ENCODE data around the gene JPT1.
"Not testable (repeated sequence)": the region's sequence is repeated elsewhere in the genome, so short reads cannot be mapped to it uniquely, and the experiment has no call there.

Gene JPT1

GRCh38 chr17:75154195-75155106 lies at the start of gene JPT1:
Gene JPT1, minus strand, starts transcription at chr17:75154512. Its CDS starts 115 bp downstream, at chr17:75154397.
- DNase-seq (ENCODE audit: low read depth in 1 of 2, low spot score in 1 of 2): peak; percentile 87 to 99

- no peak for DNase-seq (ENCODE audit: low read depth in 1 of 2, low spot score in 1 of 2)
Observed at GRCh38 chr17:75199886-75200618, 45.7 kb upstream of the JPT1 start.

GRCh38 chr17:75194879-75195278 lies 40.6 kb upstream of the JPT1 start:
- no peak for DNase-seq (ENCODE audit: low read depth in 1 of 2, low spot score in 1 of 2)

- DNase-seq (ENCODE audit: low read depth in 1 of 2, low spot score in 1 of 2): no peak
Observed at GRCh38 chr17:75191584-75191983, 37.3 kb upstream of the JPT1 start.

GRCh38 chr17:75188614-75189013 lies 34.3 kb upstream of the JPT1 start:
- no peak for DNase-seq (ENCODE audit: low read depth in 1 of 2, low spot score in 1 of 2)

GRCh38 chr17:75183999-75184884 lies 29.9 kb upstream of the JPT1 start:
- no peak for DNase-seq (ENCODE audit: low read depth in 1 of 2, low spot score in 1 of 2)

GRCh38 chr17:75182569-75183436 lies 28.5 kb upstream of the JPT1 start, which contains the start of gene SUMO2:
Gene SUMO2, minus strand, starts transcription at chr17:75182959. Its CDS starts 125 bp downstream, at chr17:75182834.
- DNase-seq (ENCODE audit: low read depth in 1 of 2, low spot score in 1 of 2): peak; percentile 92 to 95

GRCh38 chr17:75182319-75182568 lies 27.9 kb upstream of the JPT1 start:
- peak in 1 of 2 donors; percentile 22 for DNase-seq (ENCODE audit: low read depth in 1 of 2, low spot score in 1 of 2)

GRCh38 chr17:75181608-75182318 lies 27.5 kb upstream of the JPT1 start:
- DNase-seq (ENCODE audit: low read depth in 1 of 2, low spot score in 1 of 2): peak in 1 of 2 donors; percentile 25

GRCh38 chr17:75181110-75181509 lies 26.8 kb upstream of the JPT1 start:
- DNase-seq (ENCODE audit: low read depth in 1 of 2, low spot score in 1 of 2): no peak

- no peak for DNase-seq (ENCODE audit: low read depth in 1 of 2, low spot score in 1 of 2)
Observed at GRCh38 chr17:75178453-75178852, 24.1 kb upstream of the JPT1 start.

GRCh38 chr17:75176625-75177024 lies 22.3 kb upstream of the JPT1 start:
- DNase-seq (ENCODE audit: low read depth in 1 of 2, low spot score in 1 of 2): no peak

- DNase-seq (ENCODE audit: low read depth in 1 of 2, low spot score in 1 of 2): no peak
Observed at GRCh38 chr17:75174996-75175395, 20.7 kb upstream of the JPT1 start.

GRCh38 chr17:75173526-75173925 lies 19.2 kb upstream of the JPT1 start:
- no peak for DNase-seq (ENCODE audit: low read depth in 1 of 2, low spot score in 1 of 2)

- DNase-seq (ENCODE audit: low read depth in 1 of 2, low spot score in 1 of 2): no peak
Observed at GRCh38 chr17:75168998-75169397, 14.7 kb upstream of the JPT1 start.

GRCh38 chr17:75164606-75165005 lies 10.3 kb upstream of the JPT1 start:
- DNase-seq (ENCODE audit: low read depth in 1 of 2, low spot score in 1 of 2): not testable (repeated sequence)

- DNase-seq (ENCODE audit: low read depth in 1 of 2, low spot score in 1 of 2): no peak
Observed at GRCh38 chr17:75163074-75163473, 8.8 kb upstream of the JPT1 start.

- DNase-seq (ENCODE audit: low read depth in 1 of 2, low spot score in 1 of 2): no peak
Observed at GRCh38 chr17:75160211-75160610, 5.9 kb upstream of the JPT1 start.

GRCh38 chr17:75159196-75160031 lies 5.1 kb upstream of the JPT1 start:
- DNase-seq (ENCODE audit: low read depth in 1 of 2, low spot score in 1 of 2): no peak
